Panc1 (cell line): Measurements from ENCODE around the gene NCKAP5. TPM values are rescaled to one million over a fixed set of nuclear protein-coding genes. Genes with fewer than 3 reads are reported as not detected.

ENCODE experiments used
- ATAC-seq: fragments of 200-7000 bp; cut with Tn5 transposase; 2 replicates; pipeline ENCODE4 v1.9.1; 2020; ENCODE audit warnings: mild to moderate bottlenecking, moderate library complexity
- BruUV-seq: library from RNA; stranded (reverse); fragments of 400-500 nt; replicated peaks from 2 replicates; lab custom pipeline; 2021; lab: Mats Ljungman, UMichigan
- CTCF ChIA-PET: fragments of 300-600 bp; sonication (Branson Sonifier 250); formaldehyde crosslinking; loops from one replicate; lab custom pipeline; 2022; ENCODE audit warnings: antibody characterized with exemption; lab: Charles Lee
- POLR2A ChIA-PET: fragments of 300-600 bp; sonication (Branson Sonifier 250); formaldehyde crosslinking; loops from one replicate; lab custom pipeline; 2022; ENCODE audit warnings: antibody characterized with exemption; lab: Charles Lee
- DNase-seq: peaks from one replicate; pipeline ENCODE4 v3.0.0-alpha.2; 2010; ENCODE audit warnings: low read depth, low spot score
- H3K27ac ChIP-seq: 2 replicates; pipeline ENCODE4 v1.5.1; 2011; ENCODE audit warnings: mild to moderate bottlenecking, low read length, inconsistent platforms
- H3K27me3 ChIP-seq: fragments of 200-500 bp; sonication (Bioruptor generic); 2 replicates; pipeline ENCODE4 v1.6.0; 2014; ENCODE audit warnings: low read length, inconsistent platforms; ENCODE audit not compliant: control insufficient read depth, insufficient read depth
- H3K36me3 ChIP-seq: fragments of 200-500 bp; sonication (Bioruptor generic); 2 replicates; pipeline ENCODE4 v1.5.1; 2014; ENCODE audit warnings: inconsistent platforms, mild to moderate bottlenecking, low read length, moderate library complexity; ENCODE audit not compliant: control insufficient read depth, insufficient read depth
- H3K4me1 ChIP-seq: 2 replicates; pipeline ENCODE4 v1.5.1; 2011; ENCODE audit warnings: inconsistent platforms, mild to moderate bottlenecking, low read length, moderate library complexity; ENCODE audit not compliant: control insufficient read depth, insufficient read depth
- H3K4me3 ChIP-seq, 2 experiments: 2 replicates each; pipeline ENCODE4 v1.5.1; 2011 to 2012; ENCODE audit warnings: low read depth in 2 of 2, low read length in 2 of 2, mild to moderate bottlenecking in 2 of 2, inconsistent platforms in 1 of 2, moderate library complexity in 1 of 2
- H3K9me3 ChIP-seq: fragments of 200-500 bp; sonication (Bioruptor generic); 2 replicates; pipeline ENCODE4 v1.5.1; 2014; ENCODE audit warnings: low read depth, mild to moderate bottlenecking, inconsistent platforms, low read length, moderate library complexity; ENCODE audit not compliant: control insufficient read depth, insufficient read depth
- POLR2AphosphoS5 ChIP-seq: IDR thresholded peaks from 2 replicates; pipeline ENCODE4 v1.6.1; 2012; ENCODE audit warnings: mild to moderate bottlenecking, low read depth, low read length, moderate library complexity
- SIN3A ChIP-seq: IDR thresholded peaks from 2 replicates; pipeline ENCODE4 v1.6.1; 2012; ENCODE audit warnings: low read depth, mild to moderate bottlenecking, low read length, moderate library complexity, borderline replicate concordance; ENCODE audit not compliant: insufficient read depth
- TCF7L2 ChIP-seq: IDR thresholded peaks from 2 replicates; pipeline ENCODE4 v1.6.1; 2011; ENCODE audit warnings: mild to moderate bottlenecking, low read depth, low read length, inconsistent platforms
- in situ Hi-C: cut with HindIII; loops from 2 replicates; pipeline ENCODE4 v1.10.0; 2016; ENCODE audit warnings: low sequenced_read_pairs, low pct_unique_long_range_greater_than_20kb
- intact Hi-C: fragments of 100-400 bp; cut with micrococcal nuclease; formaldehyde crosslinking; loops from one replicate; pipeline ENCODE4 v1.10.0; 2022; ENCODE audit not compliant: unreplicated experiment
- total RNA-seq: library from RNA; stranded (reverse); gene quantifications from one replicate; pipeline ENCODE4 v1.2.1, GENCODE V29; 2021; ENCODE audit not compliant: unreplicated experiment
- TF ChIP-seq, protein P1 (sequence below): fragments of 450-650 bp; IDR thresholded peaks from 2 replicates; pipeline ENCODE4 v1.5.1; 2017; ENCODE audit warnings: mild to moderate bottlenecking
- TF ChIP-seq, protein P2 (sequence below), 2 experiments: IDR thresholded peaks; 2 replicates each; pipeline ENCODE4 v1.6.1; 2011 to 2012; ENCODE audit warnings: low read depth in 2 of 2, control low read depth in 1 of 2, low read length in 1 of 2, mild to moderate bottlenecking in 1 of 2, moderate library complexity in 1 of 2; ENCODE audit not compliant: insufficient read depth in 1 of 2

The NCKAP5 gene
- total RNA-seq, 1 experiment from 2014 or later, result 0.10 TPM

DNA sequence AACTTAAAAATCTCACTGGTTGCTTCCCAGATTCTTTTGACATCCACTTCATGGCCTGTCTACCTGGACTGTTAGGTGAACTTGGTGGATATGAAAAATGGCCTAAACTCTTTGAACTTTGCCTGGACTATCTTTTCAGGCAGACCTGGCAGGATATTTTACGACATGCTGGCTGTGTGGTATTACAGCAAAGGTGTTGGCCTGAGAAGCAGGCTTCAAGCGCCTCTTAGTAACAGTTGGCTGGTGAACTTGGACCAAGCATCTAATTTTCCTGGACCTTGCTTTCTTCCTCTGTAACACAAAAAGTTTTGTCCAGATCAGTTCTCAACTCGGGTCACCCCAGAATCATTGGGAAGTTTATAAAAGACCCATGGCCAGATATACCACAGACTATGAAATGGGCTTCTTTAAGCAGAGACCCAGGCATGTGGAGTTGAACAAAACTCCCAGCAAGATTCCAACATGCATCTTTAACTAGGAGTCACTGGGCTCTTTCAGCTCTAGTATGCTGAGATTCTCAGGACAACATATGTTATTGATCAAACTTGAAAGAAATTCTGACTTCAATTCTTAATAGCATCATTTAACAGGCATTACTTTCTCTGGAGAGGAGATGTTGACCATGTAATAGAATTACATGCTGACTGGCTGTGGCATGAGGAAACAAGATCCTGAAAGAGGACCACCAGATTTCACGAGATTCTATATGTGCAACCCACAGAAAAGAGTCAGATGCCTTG is 902.7 kb downstream of the NCKAP5 start:
- Histone ChIP-seq H3K4me3 (no peak overlapping the region), H3K36me3 (no peaks in the 10 kb centered on the region), H3K9me3 (no peaks in the 10 kb centered on the region), H3K27ac (no peak overlapping the region), H3K4me1 (peaks cover under 1% of the 10 kb centered on the region), H3K27me3 (peaks cover 28% of the 10 kb centered on the region)
- TF ChIP-seq TCF7L2, result no peak
- no peak for ATAC-seq
- no peak for DNase-seq
- ChIA-PET POLR2A (no interaction called here), CTCF (no interaction called here)
- in situ Hi-C loops, result no loop called here
- intact Hi-C loops, result loop anchor here (5.0 to 10.0 kb wide), 2 partner anchors 118 to 1179 kb away; no protein-coding TSS in a partner anchor
- no TSS peak for BruUV-seq

DNA sequence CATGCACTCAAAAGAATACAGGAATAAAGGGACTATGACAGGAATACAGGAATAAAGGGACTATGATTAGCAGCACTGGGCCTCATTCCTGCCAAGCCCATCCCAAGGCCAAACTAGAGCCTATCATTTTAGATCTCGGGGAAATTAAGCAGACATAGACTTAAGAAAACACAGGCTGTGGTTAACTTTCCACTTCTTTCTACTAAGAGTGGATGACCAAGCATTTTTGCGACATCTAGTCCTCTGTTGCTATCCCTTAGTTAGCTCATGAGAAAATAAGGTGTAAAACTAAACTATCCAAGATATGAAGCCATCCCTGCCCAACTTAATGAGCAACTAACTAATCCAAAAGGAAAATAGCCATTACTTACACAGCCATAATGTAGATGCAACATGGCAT is 904.2 kb downstream of the NCKAP5 start:
- ATAC-seq, result no peak

More for the DNA sequence above, 904.2 kb downstream of the NCKAP5 start:
- ChIA-PET POLR2A (no interaction called here), CTCF (no interaction called here)
- Histone ChIP-seq H3K4me1 (no peaks in the 10 kb centered on the region), H3K36me3 (no peaks in the 10 kb centered on the region), H3K27ac (no peak overlapping the region), H3K4me3 (no peak overlapping the region), H3K27me3 (peaks cover 28% of the 10 kb centered on the region), H3K9me3 (no peaks in the 10 kb centered on the region)
- in situ Hi-C loops, result no loop called here
- intact Hi-C loops, result loop anchor here (10.0 kb wide), 1 partner anchor 1181 kb away; no protein-coding TSS in a partner anchor
- DNase-seq, result no peak
- TF ChIP-seq TCF7L2 (no peak), POLR2AphosphoS5 (no peak), SIN3A (no peak)
- TF ChIP-seq, protein P1, sequence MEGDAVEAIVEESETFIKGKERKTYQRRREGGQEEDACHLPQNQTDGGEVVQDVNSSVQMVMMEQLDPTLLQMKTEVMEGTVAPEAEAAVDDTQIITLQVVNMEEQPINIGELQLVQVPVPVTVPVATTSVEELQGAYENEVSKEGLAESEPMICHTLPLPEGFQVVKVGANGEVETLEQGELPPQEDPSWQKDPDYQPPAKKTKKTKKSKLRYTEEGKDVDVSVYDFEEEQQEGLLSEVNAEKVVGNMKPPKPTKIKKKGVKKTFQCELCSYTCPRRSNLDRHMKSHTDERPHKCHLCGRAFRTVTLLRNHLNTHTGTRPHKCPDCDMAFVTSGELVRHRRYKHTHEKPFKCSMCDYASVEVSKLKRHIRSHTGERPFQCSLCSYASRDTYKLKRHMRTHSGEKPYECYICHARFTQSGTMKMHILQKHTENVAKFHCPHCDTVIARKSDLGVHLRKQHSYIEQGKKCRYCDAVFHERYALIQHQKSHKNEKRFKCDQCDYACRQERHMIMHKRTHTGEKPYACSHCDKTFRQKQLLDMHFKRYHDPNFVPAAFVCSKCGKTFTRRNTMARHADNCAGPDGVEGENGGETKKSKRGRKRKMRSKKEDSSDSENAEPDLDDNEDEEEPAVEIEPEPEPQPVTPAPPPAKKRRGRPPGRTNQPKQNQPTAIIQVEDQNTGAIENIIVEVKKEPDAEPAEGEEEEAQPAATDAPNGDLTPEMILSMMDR, result no peak
- TF ChIP-seq, protein P2, sequence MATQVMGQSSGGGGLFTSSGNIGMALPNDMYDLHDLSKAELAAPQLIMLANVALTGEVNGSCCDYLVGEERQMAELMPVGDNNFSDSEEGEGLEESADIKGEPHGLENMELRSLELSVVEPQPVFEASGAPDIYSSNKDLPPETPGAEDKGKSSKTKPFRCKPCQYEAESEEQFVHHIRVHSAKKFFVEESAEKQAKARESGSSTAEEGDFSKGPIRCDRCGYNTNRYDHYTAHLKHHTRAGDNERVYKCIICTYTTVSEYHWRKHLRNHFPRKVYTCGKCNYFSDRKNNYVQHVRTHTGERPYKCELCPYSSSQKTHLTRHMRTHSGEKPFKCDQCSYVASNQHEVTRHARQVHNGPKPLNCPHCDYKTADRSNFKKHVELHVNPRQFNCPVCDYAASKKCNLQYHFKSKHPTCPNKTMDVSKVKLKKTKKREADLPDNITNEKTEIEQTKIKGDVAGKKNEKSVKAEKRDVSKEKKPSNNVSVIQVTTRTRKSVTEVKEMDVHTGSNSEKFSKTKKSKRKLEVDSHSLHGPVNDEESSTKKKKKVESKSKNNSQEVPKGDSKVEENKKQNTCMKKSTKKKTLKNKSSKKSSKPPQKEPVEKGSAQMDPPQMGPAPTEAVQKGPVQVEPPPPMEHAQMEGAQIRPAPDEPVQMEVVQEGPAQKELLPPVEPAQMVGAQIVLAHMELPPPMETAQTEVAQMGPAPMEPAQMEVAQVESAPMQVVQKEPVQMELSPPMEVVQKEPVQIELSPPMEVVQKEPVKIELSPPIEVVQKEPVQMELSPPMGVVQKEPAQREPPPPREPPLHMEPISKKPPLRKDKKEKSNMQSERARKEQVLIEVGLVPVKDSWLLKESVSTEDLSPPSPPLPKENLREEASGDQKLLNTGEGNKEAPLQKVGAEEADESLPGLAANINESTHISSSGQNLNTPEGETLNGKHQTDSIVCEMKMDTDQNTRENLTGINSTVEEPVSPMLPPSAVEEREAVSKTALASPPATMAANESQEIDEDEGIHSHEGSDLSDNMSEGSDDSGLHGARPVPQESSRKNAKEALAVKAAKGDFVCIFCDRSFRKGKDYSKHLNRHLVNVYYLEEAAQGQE (IDR thresholded peaks at IDR 0.05; ENCODE audit: insufficient read depth in 1 of 2, low read depth in 2 of 2, low read length in 1 of 2), result no peak
- BruUV-seq, result no TSS peak
